Lower leg skin (tissue), 4 donors: Measurements from ENCODE around the gene DHX34. TPM values are rescaled to one million over a fixed set of nuclear protein-coding genes. Genes with fewer than 3 reads are reported as not detected.

Experiments
- DNase-seq, 2 donors: peaks; one replicate each; pipeline ENCODE4 v3.0.0-alpha.2; 2019; ENCODE audit warnings: low spot score in 2 of 2
- H3K4me3 ChIP-seq: fragments of 200-600 bp; sonication (generic); 2 replicates; pipeline ENCODE4 v1.5.1; 2017; ENCODE audit warnings: mild to moderate bottlenecking, low read depth; ENCODE audit not compliant: poor library complexity, severe bottlenecking
- POLR2A ChIP-seq, 2 donors: fragments of 450-650 bp; IDR thresholded peaks; one replicate each; pipeline ENCODE4 v1.6.1; 2016 to 2017; ENCODE audit warnings: antibody characterized with exemption in 2 of 2, mild to moderate bottlenecking in 1 of 2, moderate library complexity in 1 of 2
- WGBS, 2 donors: methylation state at CpG; one replicate each; pipeline ENCODE4 v1.1.5; 2018; 5-methylcytosine and 5-hydroxymethylcytosine counted together
- intact Hi-C: fragments of 100-400 bp; cut with DNase I; formaldehyde crosslinking; loops from one replicate; pipeline ENCODE4 v1.15.0; 2023; ENCODE audit warnings: low total_unique reads
- total RNA-seq, 4 donors: library from RNA; depleted of rRNA; stranded (reverse); fragments of >200 nt; gene quantifications; one replicate each; pipeline ENCODE4 v1.1.0, GENCODE V29; 2016
- TF ChIP-seq, protein P1 (sequence below), 3 donors: fragments of 450-650 bp; IDR thresholded peaks; one replicate each; pipeline ENCODE4 v1.5.1; 2016; ENCODE audit warnings: antibody characterized with exemption in 3 of 3, mild to moderate bottlenecking in 3 of 3, moderate library complexity in 2 of 3

DHX34 gene
- total RNA-seq, 4 donors from 2014 or later, result 11.1 to 28.7 (median 18.9) TPM

DNA sequence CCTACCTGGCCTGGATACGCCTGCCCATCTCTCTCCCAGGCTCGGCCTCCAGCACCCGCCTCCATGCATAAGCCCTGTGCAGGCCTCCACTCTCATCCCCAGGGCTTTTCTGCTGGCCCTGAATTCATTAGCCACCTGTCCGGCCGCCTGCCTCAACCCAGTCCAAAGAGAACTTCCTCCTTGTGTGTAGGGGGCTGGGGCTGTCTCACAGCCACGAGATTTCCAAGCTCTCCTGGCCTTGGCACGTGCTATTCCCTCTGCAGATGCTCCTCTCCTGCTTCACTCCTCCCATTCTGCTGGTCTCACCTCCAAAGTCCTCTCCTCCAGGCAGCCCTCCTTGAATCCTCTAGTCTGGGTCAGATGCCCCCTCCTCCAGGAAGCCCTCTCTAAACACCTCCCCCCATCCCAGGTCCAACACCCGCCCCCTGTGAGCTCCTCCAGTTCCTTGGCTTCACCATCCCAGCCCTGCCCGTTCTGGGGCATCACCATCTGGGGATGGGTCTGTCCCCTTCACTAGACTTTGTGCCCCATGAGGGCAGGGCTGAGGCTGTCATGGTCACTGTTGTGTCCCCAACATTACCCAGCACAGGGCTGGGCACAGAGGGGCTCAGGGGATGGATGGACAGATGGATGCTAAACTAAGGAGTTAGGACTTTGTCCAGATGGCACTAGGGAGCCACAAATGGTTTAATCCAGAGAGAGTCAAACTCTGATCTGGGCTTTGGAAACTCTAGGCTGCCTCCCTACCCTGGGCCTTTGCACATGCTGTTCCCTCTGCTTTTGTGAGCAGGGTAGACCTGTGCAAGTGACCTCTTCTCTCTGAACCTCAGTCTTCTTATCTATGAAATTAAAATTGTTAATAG, 55.5 kb downstream of the DHX34 start:
- no peak for TF ChIP-seq POLR2A (IDR thresholded peaks at IDR 0.05)
- TF ChIP-seq, protein P1, sequence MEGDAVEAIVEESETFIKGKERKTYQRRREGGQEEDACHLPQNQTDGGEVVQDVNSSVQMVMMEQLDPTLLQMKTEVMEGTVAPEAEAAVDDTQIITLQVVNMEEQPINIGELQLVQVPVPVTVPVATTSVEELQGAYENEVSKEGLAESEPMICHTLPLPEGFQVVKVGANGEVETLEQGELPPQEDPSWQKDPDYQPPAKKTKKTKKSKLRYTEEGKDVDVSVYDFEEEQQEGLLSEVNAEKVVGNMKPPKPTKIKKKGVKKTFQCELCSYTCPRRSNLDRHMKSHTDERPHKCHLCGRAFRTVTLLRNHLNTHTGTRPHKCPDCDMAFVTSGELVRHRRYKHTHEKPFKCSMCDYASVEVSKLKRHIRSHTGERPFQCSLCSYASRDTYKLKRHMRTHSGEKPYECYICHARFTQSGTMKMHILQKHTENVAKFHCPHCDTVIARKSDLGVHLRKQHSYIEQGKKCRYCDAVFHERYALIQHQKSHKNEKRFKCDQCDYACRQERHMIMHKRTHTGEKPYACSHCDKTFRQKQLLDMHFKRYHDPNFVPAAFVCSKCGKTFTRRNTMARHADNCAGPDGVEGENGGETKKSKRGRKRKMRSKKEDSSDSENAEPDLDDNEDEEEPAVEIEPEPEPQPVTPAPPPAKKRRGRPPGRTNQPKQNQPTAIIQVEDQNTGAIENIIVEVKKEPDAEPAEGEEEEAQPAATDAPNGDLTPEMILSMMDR (IDR thresholded peaks at IDR 0.05), result no peak
- WGBS, 2 donors, result 77 to 79% methylated on average over 9 of the region's 9 CpGs
- no peak for DNase-seq
- H3K4me3 ChIP-seq, result no peak overlapping the region
- intact Hi-C loops, result loop anchor here (10.0 kb wide), 1 partner anchor 100 kb away; the partner anchor contains the start of gene C5AR1

DNA sequence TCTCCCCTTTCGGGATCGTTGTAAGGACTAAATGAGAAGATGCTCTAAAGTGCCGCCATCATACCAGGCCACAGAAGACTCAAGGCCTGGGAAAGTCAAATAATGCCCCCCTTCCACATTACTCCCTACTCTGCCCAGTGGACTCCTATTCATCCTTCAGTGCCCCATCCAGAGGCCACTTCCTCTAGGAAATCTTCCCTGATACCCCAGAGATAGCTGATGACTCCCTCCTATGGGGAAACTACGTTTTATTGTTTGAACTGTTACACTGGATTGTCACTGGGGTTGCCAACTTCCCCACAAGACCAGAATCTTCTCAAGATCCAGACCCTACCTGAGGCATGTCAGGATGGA, 56.1 kb downstream of the DHX34 start:
- WGBS, 2 donors, result 86 to 95% methylated on average over 4 of the region's 4 CpGs
- H3K4me3 ChIP-seq, result no peak overlapping the region
- TF ChIP-seq, protein P1 (IDR thresholded peaks at IDR 0.05), result no peak
- TF ChIP-seq POLR2A (IDR thresholded peaks at IDR 0.05), result no peak
- intact Hi-C loops, result loop anchor here (10.0 kb wide), 1 partner anchor 100 kb away; the partner anchor contains the start of gene C5AR1
- DNase-seq, result no peak

DNA sequence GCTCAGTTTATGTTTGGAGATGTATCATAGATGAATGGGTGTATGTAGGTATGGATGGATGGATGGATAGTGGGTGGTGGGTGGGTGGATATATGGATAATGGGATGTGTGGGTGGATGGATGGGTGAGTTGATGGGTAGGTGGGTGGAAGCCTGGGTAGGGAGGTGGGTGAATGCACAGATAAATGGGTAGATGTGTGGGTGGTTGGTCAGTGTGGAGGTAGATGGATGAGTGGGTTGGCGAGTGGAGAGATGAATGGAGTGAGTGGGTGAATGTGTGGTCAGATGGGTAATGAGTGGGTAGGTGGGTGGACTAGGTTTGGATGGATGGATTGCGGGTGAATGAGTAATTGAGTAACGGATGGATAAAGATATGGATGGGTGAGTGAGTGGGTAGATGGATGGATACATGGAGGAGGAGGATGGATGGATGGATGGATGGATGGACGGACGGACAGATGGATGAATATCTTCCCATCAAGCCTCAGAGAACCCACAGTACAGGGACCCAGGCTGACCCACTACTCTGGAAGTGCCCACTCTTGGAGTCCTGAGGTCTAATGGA, 56.8 kb downstream of the DHX34 start:
- DNase-seq, result no peak
- WGBS, 2 donors, result 92% methylated on average over 5 of the region's 5 CpGs
- intact Hi-C loops, result loop anchor here (10.0 kb wide), 1 partner anchor 101 kb away; the partner anchor contains the start of gene C5AR1

DNA sequence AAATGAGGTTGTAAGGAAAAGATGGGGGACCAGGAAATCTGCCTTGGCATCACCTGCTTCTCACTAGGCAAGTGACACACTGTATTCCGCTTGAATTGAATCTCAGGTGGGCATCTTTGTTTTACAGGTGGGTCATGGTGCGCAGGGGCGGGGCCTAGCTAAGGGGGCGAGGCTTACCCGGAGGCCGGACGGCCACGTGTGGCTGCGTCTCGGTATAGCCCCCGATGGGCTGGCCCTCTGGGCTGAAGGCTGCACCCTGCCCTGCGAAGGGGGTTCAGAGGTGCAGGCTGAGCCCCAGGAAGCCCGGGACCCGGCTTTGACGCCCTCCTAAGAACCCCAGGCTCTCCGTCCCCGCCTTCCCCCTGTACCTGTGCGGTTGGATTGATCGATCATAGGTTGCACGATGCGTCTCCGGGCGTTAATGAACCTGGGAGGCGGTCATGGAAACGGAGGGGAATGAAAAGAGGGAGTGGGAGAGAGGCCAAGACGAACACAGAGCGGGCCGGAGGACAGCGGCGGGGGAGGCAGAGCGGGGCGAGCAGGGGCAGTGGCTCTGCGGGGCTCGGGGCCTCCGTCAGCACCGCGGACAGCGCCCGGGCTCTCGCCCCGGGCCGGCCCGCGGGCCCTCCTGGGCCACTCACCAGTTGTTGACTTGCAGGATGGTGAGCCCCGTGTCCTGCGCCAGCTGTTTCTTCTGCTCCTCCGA, 57.7 kb downstream of the DHX34 start:
- no peak overlapping the region for H3K4me3 ChIP-seq
- TF ChIP-seq POLR2A (IDR thresholded peaks at IDR 0.05), result no peak
- TF ChIP-seq, protein P1 (IDR thresholded peaks at IDR 0.05), result no peak
- WGBS, 2 donors, result 12 to 29% methylated on average over 39 to 43 of the region's 47 CpGs
- intact Hi-C loops, result loop anchor here (10.0 kb wide), 1 partner anchor 102 kb away; the partner anchor contains the start of gene C5AR1
- DNase-seq, result no peak

More for the DNA sequence above, 56.8 kb downstream of the DHX34 start:
- H3K4me3 ChIP-seq, result no peak overlapping the region
- TF ChIP-seq, protein P1 (IDR thresholded peaks at IDR 0.05), result no peak
- no peak for TF ChIP-seq POLR2A (IDR thresholded peaks at IDR 0.05)

DNA sequence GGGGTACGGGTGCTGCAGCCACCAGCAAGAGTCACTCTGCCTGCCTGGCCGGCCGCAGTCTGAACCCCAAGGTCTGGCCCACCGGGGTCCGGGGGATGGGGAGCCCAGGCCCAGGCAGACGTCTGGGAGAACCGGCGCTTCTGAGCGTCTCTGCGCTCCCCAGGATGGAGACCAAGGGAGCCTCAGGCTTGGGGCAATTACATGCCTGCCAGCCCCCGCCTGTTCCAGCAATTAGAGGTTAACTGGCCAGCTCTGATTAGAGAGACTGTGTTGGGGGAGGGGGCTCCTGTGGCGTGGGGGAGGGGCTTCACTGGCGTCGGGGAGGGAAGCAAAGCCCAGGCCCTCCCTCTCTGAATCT, 58.3 kb downstream of the DHX34 start:
- TF ChIP-seq POLR2A (IDR thresholded peaks at IDR 0.05), result no peak
- TF ChIP-seq, protein P1 (IDR thresholded peaks at IDR 0.05), result no peak
- H3K4me3 ChIP-seq, result no peak overlapping the region
- DNase-seq, result no peak
- intact Hi-C loops, result loop anchor here (10.0 kb wide), 1 partner anchor 103 kb away; the partner anchor contains the start of gene C5AR1
- 4 to 11% methylated on average over 3 to 5 of the region's 14 CpGs for WGBS, 2 donors
